KMS-11 (cell line): ENCODE data around the gene TRAK1.

Experiments used
- H2AFZ ChIP-seq: fragments of 200-600 bp; sonication (generic); 2 replicates; pipeline ENCODE4 v1.6.1; 2016; ENCODE audit warnings: antibody characterized with exemption, mixed run types, low read depth
- H3K27ac ChIP-seq: fragments of 200-600 bp; sonication (generic); 2 replicates; pipeline ENCODE4 v1.6.1; 2016; ENCODE audit warnings: mild to moderate bottlenecking, mixed run types
- H3K27me3 ChIP-seq: fragments of 200-600 bp; sonication (generic); 2 replicates; pipeline ENCODE4 v1.6.1; 2017; ENCODE audit warnings: mild to moderate bottlenecking, low read depth, mixed run types, moderate library complexity; ENCODE audit not compliant: insufficient read depth
- H3K36me3 ChIP-seq: fragments of 200-600 bp; sonication (generic); 2 replicates; pipeline ENCODE4 v1.6.1; 2017; ENCODE audit warnings: mild to moderate bottlenecking, mixed run types; ENCODE audit not compliant: insufficient read depth
- H3K4me1 ChIP-seq: fragments of 200-600 bp; sonication (generic); 2 replicates; pipeline ENCODE4 v1.6.1; 2016; ENCODE audit warnings: mild to moderate bottlenecking, low read depth, mixed run types; ENCODE audit not compliant: poor library complexity, severe bottlenecking
- H3K4me2 ChIP-seq: fragments of 200-600 bp; sonication (generic); 2 replicates; pipeline ENCODE4 v1.7.0; 2016; ENCODE audit warnings: mild to moderate bottlenecking, mixed run types
- H3K4me3 ChIP-seq: fragments of 200-600 bp; sonication (generic); IDR thresholded peaks from 2 replicates; pipeline ENCODE4 v1.6.1; 2017; ENCODE audit warnings: low read depth, low read length, mixed read lengths; ENCODE audit not compliant: insufficient read depth
- H3K79me2 ChIP-seq: fragments of 200-600 bp; sonication (generic); 2 replicates; pipeline ENCODE4 v1.6.1; 2016; ENCODE audit warnings: low read depth, mixed run types; ENCODE audit not compliant: insufficient read depth
- H3K9ac ChIP-seq: fragments of 200-600 bp; sonication (generic); 2 replicates; pipeline ENCODE4 v1.6.1; 2016; ENCODE audit warnings: mild to moderate bottlenecking, mixed run types
- H4K20me1 ChIP-seq: fragments of 200-600 bp; sonication (generic); 2 replicates; pipeline ENCODE4 v1.6.1; 2016; ENCODE audit warnings: mild to moderate bottlenecking, mixed run types; ENCODE audit not compliant: insufficient read depth
- CTCF ChIP-seq: fragments of 200-600 bp; sonication (generic); conservative IDR thresholded peaks from 2 replicates; pipeline ENCODE4 v1.6.1; 2017; ENCODE audit warnings: low read depth, mild to moderate bottlenecking, antibody characterized with exemption, low read length, moderate library complexity, mixed read lengths

Gene TRAK1

GRCh38 chr3:42120866-42121265, 29.7 kb downstream of the TRAK1 start:
- no peaks in the 10 kb centered on the region for H3K36me3 ChIP-seq
- H3K79me2 ChIP-seq: no peaks in the 10 kb centered on the region
- no peaks in the 10 kb centered on the region for H3K27me3 ChIP-seq
- TF ChIP-seq CTCF: no peak
- H3K9ac ChIP-seq: no peak overlapping the region
- H3K4me1 ChIP-seq: peaks cover 6% of the 10 kb centered on the region
- no peak overlapping the region for H3K4me3 ChIP-seq
- no peak overlapping the region for H3K4me2 ChIP-seq
- no peaks in the 10 kb centered on the region for H4K20me1 ChIP-seq
- no peak overlapping the region for H3K27ac ChIP-seq
- H2AFZ ChIP-seq: no peak overlapping the region

DNA sequence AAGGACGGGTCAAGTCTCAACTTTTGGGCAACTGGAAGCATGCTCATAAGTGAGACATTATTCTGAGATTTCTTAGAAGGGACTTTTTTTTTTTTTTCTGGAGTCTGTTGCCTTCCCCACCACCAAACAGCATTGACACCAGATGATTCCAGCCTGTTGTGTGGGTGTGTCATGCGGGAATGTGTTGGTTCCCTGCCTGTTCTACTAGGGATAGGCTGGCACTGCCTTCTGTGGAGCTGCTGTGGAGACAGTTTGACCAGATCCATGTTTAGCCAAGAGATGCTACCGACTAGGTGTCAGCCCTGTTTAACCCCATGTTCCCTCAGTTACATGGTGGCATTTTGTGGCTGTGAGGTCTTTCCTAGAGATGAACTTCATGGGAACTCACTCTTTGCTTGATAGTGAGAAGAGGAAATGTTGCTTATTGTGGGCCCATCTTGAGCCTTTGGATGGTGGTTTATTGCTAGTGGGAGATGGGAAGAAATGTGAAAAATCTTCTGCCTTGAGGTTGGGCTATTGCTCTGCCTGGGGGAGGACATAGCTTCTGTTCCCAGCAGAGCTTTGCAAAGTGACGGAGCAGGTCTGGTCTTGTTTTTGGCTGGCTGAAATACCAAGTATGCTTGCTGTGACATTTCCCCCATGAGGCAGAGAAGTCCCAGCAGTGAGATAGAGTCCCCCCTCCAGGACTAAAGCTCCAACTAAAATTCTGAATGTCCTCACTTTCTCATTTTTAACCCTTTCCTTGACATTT, 31.3 kb downstream of the TRAK1 start:
- TF ChIP-seq CTCF: no peak
- H3K79me2 ChIP-seq: no peaks in the 10 kb centered on the region
- no peaks in the 10 kb centered on the region for H3K36me3 ChIP-seq
- no peaks in the 10 kb centered on the region for H3K27me3 ChIP-seq
- H3K4me1 ChIP-seq: peaks cover 6% of the 10 kb centered on the region
- no peak overlapping the region for H3K4me2 ChIP-seq
- H3K9ac ChIP-seq: no peak overlapping the region
- H2AFZ ChIP-seq: no peak overlapping the region
- no peaks in the 10 kb centered on the region for H4K20me1 ChIP-seq
- no peak overlapping the region for H3K4me3 ChIP-seq
- no peak overlapping the region for H3K27ac ChIP-seq

GRCh38 chr3:42123012-42123581, 31.9 kb downstream of the TRAK1 start:
- no peak overlapping the region for H3K9ac ChIP-seq
- H2AFZ ChIP-seq: no peak overlapping the region
- H3K79me2 ChIP-seq: no peaks in the 10 kb centered on the region
- no peak overlapping the region for H3K4me2 ChIP-seq
- no peaks in the 10 kb centered on the region for H3K27me3 ChIP-seq
- no peaks in the 10 kb centered on the region for H4K20me1 ChIP-seq
- TF ChIP-seq CTCF: no peak
- H3K27ac ChIP-seq: no peak overlapping the region
- peaks cover 6% of the 10 kb centered on the region for H3K4me1 ChIP-seq
- H3K36me3 ChIP-seq: no peaks in the 10 kb centered on the region
- H3K4me3 ChIP-seq: no peak overlapping the region

DNA sequence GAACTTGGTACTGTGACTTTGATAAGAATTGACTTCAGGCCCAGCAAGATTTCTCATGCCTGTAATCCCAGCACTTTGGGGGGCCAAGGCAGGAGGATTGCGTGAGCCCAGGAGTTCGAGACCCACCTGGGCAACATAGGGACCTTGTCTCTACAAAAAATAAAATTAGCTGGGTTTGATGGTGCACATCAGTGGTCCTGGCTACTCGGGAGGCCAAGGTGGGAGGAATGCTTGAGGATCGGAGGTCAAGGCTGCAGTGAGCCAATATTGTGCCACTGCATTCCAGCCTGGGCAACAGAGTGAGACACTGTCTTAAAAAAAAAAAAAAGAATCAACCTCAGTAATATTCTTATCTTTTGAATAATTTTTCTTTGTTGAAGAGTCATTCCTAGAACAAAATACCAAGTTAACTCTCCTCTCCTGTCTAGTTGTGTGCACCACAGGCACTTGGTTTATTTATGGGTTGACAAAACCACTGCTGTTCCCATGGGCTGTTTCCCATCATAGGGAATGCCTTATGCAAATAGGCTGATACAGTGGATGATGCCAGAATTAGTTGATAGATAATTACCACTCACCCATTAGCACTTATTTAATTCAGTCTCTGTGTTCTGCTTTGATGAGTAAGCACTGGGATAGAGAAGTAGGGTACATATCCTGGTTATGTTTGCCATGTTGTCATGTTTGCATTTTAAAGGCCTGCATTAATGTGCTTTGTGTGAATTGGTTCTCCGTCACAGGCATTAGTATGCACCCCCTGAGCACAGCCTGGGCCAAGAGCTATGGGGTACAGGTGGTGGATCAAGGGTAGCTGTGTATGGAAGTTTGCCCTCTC, 32.9 kb downstream of the TRAK1 start:
- Histone ChIP-seq H3K4me2 (no peak overlapping the region), H3K27me3 (no peaks in the 10 kb centered on the region), H3K36me3 (no peaks in the 10 kb centered on the region), H3K9ac (no peak overlapping the region), H3K4me1 (peaks cover 6% of the 10 kb centered on the region), H3K4me3 (no peak overlapping the region), H2AFZ (no peak overlapping the region), H3K79me2 (no peaks in the 10 kb centered on the region), H3K27ac (no peak overlapping the region), H4K20me1 (no peaks in the 10 kb centered on the region)
- TF ChIP-seq CTCF: no peak
